A549 (cell line): Measurements from ENCODE around the gene MRPL53. TPM values are rescaled to one million over a fixed set of nuclear protein-coding genes. Genes with fewer than 3 reads are reported as not detected.
"Not testable (repeated sequence)": the region's sequence is repeated elsewhere in the genome, so short reads cannot be mapped to it uniquely, and the experiment has no call there.

ENCODE experiments used
- ATAC-seq, 2 experiments: fragments of 200-7000 bp in 1 of 2; fragments of >200 bp in 1 of 2; cut with Nextera tagmentation in 1 of 2; cut with Tn5 transposase in 1 of 2; 3 replicates each; pipeline versions ENCODE4 v1.8.0 to v1.9.1; 2018 to 2020; ENCODE audit warnings: mild to moderate bottlenecking in 1 of 2, moderate library complexity in 1 of 2
- CTCF ChIA-PET: fragments of 300-600 bp; sonication (Branson Sonifier 250); formaldehyde crosslinking; extraction: SDS; loops from one replicate; lab custom pipeline; 2021; ENCODE audit warnings: antibody characterized with exemption, inconsistent platforms; lab: Yijun Ruan, JAX
- POLR2A ChIA-PET: fragments of 350-600 bp; formaldehyde crosslinking; extraction: SDS; loops from one replicate; lab custom pipeline; 2021; ENCODE audit warnings: antibody characterized with exemption, inconsistent platforms; lab: Yijun Ruan, JAX
- DNase-seq, 2 experiments: peaks; one replicate each; pipeline versions ENCODE4 v3.0.0 to v3.0.0-alpha.2; 2011 to 2016; ENCODE audit warnings: low read depth in 1 of 2, low spot score in 1 of 2
- FAIRE-seq: peaks from 2 replicates; lab custom pipeline; 2011; peaks lifted over from hg19 to GRCh38; lab: Jason Lieb, UNC
- H3K27ac ChIP-seq, 2 experiments: fragments of >200 bp; sonication (Bioruptor Twin); formaldehyde crosslinking; 3 replicates each; pipeline ENCODE4 v1.5.1; 2016 to 2017
- H3K4me1 ChIP-seq: fragments of >200 bp; sonication (Bioruptor Twin); formaldehyde crosslinking; 3 replicates; pipeline ENCODE4 v1.6.1; 2016
- H3K4me2 ChIP-seq: fragments of >200 bp; sonication (Bioruptor Twin); formaldehyde crosslinking; 3 replicates; pipeline ENCODE4 v1.6.1; 2016
- H3K4me3 ChIP-seq: fragments of >200 bp; sonication (Bioruptor Twin); formaldehyde crosslinking; 3 replicates; pipeline ENCODE4 v1.5.1; 2016
- H3K9me3 ChIP-seq: fragments of >200 bp; sonication (Bioruptor Twin); formaldehyde crosslinking; 3 replicates; pipeline ENCODE4 v1.6.1; 2016
- CEBPB ChIP-seq, 2 experiments: fragments of >200 bp in 1 of 2; sonication (Bioruptor Twin) in 1 of 2; formaldehyde crosslinking in 1 of 2; IDR thresholded peaks; 2 replicates each; pipeline ENCODE4 v1.6.1; 2012 to 2016
- EHF ChIP-seq: fragments of 250-450 bp; sonication (Bioruptor Pico); IDR thresholded peaks from 2 replicates; pipeline ENCODE4 v1.5.0; 2020; ENCODE audit warnings: mild to moderate bottlenecking
- EHMT2 ChIP-seq: fragments of 200-600 bp; sonication (generic); IDR thresholded peaks from 2 replicates; pipeline ENCODE4 v1.6.1; 2016; ENCODE audit warnings: antibody characterized with exemption, low read depth, mild to moderate bottlenecking, moderate library complexity
- FOSB ChIP-seq: fragments of 250-450 bp; sonication (Bioruptor Pico); IDR thresholded peaks from 2 replicates; pipeline ENCODE4 v1.5.0; 2020; ENCODE audit warnings: mild to moderate bottlenecking, moderate library complexity
- FOSL2 ChIP-seq, 2 experiments: fragments of 450-650 bp in 1 of 2; fragments of >200 bp in 1 of 2; sonication (Bioruptor Twin) in 1 of 2; formaldehyde crosslinking; IDR thresholded peaks; 2 replicates each; pipeline versions ENCODE4 v1.5.0 to v1.6.1; 2016 to 2020; ENCODE audit warnings: mild to moderate bottlenecking in 1 of 2, moderate library complexity in 1 of 2
- HOXA7 ChIP-seq: fragments of 250-450 bp; sonication (Bioruptor Pico); IDR thresholded peaks from 2 replicates; pipeline ENCODE4 v1.5.0; 2020; ENCODE audit warnings: mild to moderate bottlenecking, moderate library complexity
- HOXB5 ChIP-seq: fragments of 250-450 bp; sonication (Bioruptor Pico); IDR thresholded peaks from 2 replicates; pipeline ENCODE4 v1.5.0; 2020; ENCODE audit warnings: mild to moderate bottlenecking, moderate library complexity
- JUNB ChIP-seq: fragments of >200 bp; sonication (Bioruptor Twin); formaldehyde crosslinking; IDR thresholded peaks from 2 replicates; pipeline ENCODE4 v1.6.1; 2016
- KDM5A ChIP-seq: fragments of 200-600 bp; sonication (generic); IDR thresholded peaks from 2 replicates; pipeline ENCODE4 v1.6.1; 2016; ENCODE audit warnings: antibody characterized with exemption, mild to moderate bottlenecking
- MYC ChIP-seq: IDR thresholded peaks from 2 replicates; pipeline ENCODE4 v1.6.1; 2012; ENCODE audit warnings: mild to moderate bottlenecking, inconsistent platforms, low read length, improper control_type of control experiment, borderline replicate concordance
- NPAS2 ChIP-seq: fragments of 250-450 bp; sonication (Bioruptor Pico); IDR thresholded peaks from 2 replicates; pipeline ENCODE4 v1.8.0; 2022; ENCODE audit warnings: mild to moderate bottlenecking, moderate library complexity, borderline replicate concordance
- NR3C1 ChIP-seq: fragments of >200 bp; sonication (Bioruptor Twin); formaldehyde crosslinking; IDR thresholded peaks from 3 replicates; pipeline ENCODE4 v1.6.1; 2017
- RARB ChIP-seq: fragments of 250-450 bp; sonication (Bioruptor Pico); IDR thresholded peaks from 2 replicates; pipeline ENCODE4 v1.8.0; 2021; ENCODE audit warnings: mild to moderate bottlenecking, moderate library complexity
- RCOR1 ChIP-seq: fragments of 150-350 bp; IDR thresholded peaks from 2 replicates; pipeline ENCODE4 v1.6.1; 2014; ENCODE audit warnings: antibody characterized with exemption, low read length, low read depth
- SREBF2 ChIP-seq: fragments of 450-650 bp; IDR thresholded peaks from 2 replicates; pipeline ENCODE4 v1.6.1; 2014; ENCODE audit warnings: mild to moderate bottlenecking, moderate library complexity
- TFCP2L1 ChIP-seq: fragments of 250-450 bp; sonication (Bioruptor Pico); IDR thresholded peaks from 2 replicates; pipeline ENCODE4 v1.5.0; 2021; ENCODE audit warnings: mild to moderate bottlenecking
- USF2 ChIP-seq: fragments of 450-650 bp; IDR thresholded peaks from 2 replicates; pipeline ENCODE4 v1.6.1; 2014; ENCODE audit warnings: antibody characterized with exemption
- ZC3H11A ChIP-seq: fragments of 450-650 bp; IDR thresholded peaks from 2 replicates; pipeline ENCODE4 v1.6.1; 2014; ENCODE audit warnings: antibody characterized with exemption, mild to moderate bottlenecking
- ZNF302 ChIP-seq: fragments of 250-450 bp; sonication (Bioruptor Pico); IDR thresholded peaks from 2 replicates; pipeline ENCODE4 v1.9.0; 2021; ENCODE audit warnings: inconsistent platforms, mild to moderate bottlenecking, moderate library complexity
- ZSCAN20 ChIP-seq: fragments of 250-450 bp; sonication (Bioruptor Pico); IDR thresholded peaks from 2 replicates; pipeline ENCODE4 v1.8.0; 2022; ENCODE audit warnings: mild to moderate bottlenecking, moderate library complexity
- WGBS: methylation state at CpG from one replicate; pipeline ENCODE4 v1.1.6; 2017; ENCODE audit errors: missing lambda C conversion rate; 5-methylcytosine and 5-hydroxymethylcytosine counted together
- polyA plus RNA-seq, 4 experiments: library from polyadenylated mRNA; depleted of rRNA in 3 of 4; stranded (reverse); fragments of >200 nt; fragmentation: RNase III in 1 of 4; extraction: RNeasy Plus Mini Kit Qiagen cat#74134 plus additional on column Dnase treatment in 1 of 4; gene quantifications; 2 replicates in 3 of 4; 3 replicates in 1 of 4; pipeline ENCODE4 v1.2.3, GENCODE V29; 2011 to 2017
- TF ChIP-seq, protein P1 (sequence below): IDR thresholded peaks from 2 replicates; pipeline ENCODE4 v1.6.1; 2012; ENCODE audit warnings: low read depth, borderline replicate concordance
- TF ChIP-seq, protein P2 (sequence below): fragments of 250-450 bp; sonication (Bioruptor Pico); IDR thresholded peaks from 2 replicates; pipeline ENCODE4 v1.5.0; 2021; ENCODE audit warnings: mild to moderate bottlenecking, moderate library complexity, borderline replicate concordance
- TF ChIP-seq, protein P3 (sequence below): IDR thresholded peaks from 2 replicates; pipeline ENCODE4 v1.6.1; 2012

MRPL53 gene
- polyA plus RNA-seq, 2 of the 4 experiments (the other 2 are of a cell fraction) = 68.8 to 229 TPM

GRCh38 chr2:74489906-74490305, 17.4 kb upstream of the MRPL53 start:
- H3K27ac ChIP-seq = no peak overlapping the region
- CTCF ChIA-PET = interaction anchor here (0.7 to 13.8 kb wide), 7 partner anchors 8 to 157 kb away, joined by 3 to 184 read pairs (median 4); partner anchors contain the start of gene LBX2
- H3K4me3 ChIP-seq = no peak overlapping the region
- DNase-seq (no peak), FAIRE-seq (no peak), ATAC-seq (no peak)
- WGBS = 96% methylated on average over 9 of the region's 9 CpGs
- H3K4me2 ChIP-seq = no peak overlapping the region
- POLR2A ChIA-PET = interaction anchor here (0.9 to 1.7 kb wide), 3 partner anchors 11 to 40 kb away, joined by 4 to 5 read pairs (median 4); partner anchors contain the start of genes AUP1 and HTRA2
- no peaks in the 10 kb centered on the region for H3K9me3 ChIP-seq
- TF ChIP-seq TFCP2L1 (CRISPR knock-in tag) = no peak
- no peak for TF ChIP-seq HOXB5
- TF ChIP-seq, protein P1, sequence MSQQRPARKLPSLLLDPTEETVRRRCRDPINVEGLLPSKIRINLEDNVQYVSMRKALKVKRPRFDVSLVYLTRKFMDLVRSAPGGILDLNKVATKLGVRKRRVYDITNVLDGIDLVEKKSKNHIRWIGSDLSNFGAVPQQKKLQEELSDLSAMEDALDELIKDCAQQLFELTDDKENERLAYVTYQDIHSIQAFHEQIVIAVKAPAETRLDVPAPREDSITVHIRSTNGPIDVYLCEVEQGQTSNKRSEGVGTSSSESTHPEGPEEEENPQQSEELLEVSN = no peak
- TF ChIP-seq RARB (CRISPR knock-in tag) = no peak
- no peak for TF ChIP-seq RCOR1
- no peak for TF ChIP-seq ZC3H11A
- TF ChIP-seq ZSCAN20 (CRISPR knock-in tag) = no peak
- no peaks in the 10 kb centered on the region for H3K4me1 ChIP-seq

DNA sequence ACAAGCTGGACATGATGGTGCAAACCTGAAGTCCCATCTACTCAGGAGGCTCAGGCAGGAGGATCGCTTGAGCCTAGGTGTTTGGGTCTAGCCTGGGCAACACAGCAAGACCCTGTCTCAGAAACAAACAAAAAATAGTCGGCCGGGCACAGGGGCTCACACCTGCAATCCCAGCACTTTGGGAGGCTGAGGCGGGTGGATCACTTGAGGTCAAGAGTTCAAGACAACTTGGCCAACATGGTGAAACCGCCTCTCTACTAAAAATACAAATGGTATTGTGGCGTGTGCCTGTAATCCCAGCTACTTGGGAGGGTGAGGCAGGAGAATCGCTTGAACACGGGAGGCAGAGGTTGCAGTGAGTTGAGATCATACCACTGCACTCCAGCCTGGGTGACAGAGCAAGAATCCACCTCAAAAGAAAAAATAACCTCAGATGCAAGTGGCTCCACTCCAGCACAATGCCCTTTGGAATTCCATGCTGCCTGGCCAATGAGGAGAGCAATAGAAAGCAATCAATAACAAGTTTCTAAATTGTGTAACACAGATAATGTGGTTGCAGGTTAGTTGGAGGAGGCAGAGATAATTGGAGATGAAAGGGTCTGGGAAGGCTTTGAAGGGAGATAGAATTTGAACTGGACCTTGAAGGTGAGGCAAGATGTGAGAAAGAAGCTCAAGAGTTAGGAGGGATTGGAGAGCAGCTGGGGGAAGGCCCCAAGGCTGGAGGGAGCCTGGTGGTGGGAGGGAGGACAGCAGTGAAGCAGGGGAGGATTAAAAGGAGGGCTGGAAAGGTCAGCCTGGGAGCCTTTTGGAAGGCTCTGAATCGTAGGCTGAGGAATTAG, 16.4 kb upstream of the MRPL53 start:
- ChIA-PET CTCF (interaction anchor here (0.6 to 13.8 kb wide), 9 partner anchors 9 to 156 kb away, joined by 3 to 184 read pairs (median 4); partner anchors contain the start of genes INO80B, LBX2 and PCGF1), POLR2A (interaction anchor here (0.9 to 1.7 kb wide), 3 partner anchors 12 to 41 kb away, joined by 4 to 5 read pairs (median 4); partner anchors contain the start of genes AUP1 and HTRA2)
- TF ChIP-seq FOSL2 (IDR thresholded peaks at IDR 0.05) = no peak
- no peak for TF ChIP-seq FOSL2 (CRISPR knock-in tag; IDR thresholded peaks at IDR 0.05)
- no peak for TF ChIP-seq EHF
- Histone ChIP-seq H3K9me3 (no peaks in the 10 kb centered on the region), H3K4me1 (peaks cover 4% of the 10 kb centered on the region; the same call in 2 of the 3 replicates), H3K4me2 (no peak overlapping the region), H3K4me3 (no peak overlapping the region), H3K27ac (no peak overlapping the region)
- ATAC-seq = peak; percentile 56 to 59; a peak in 5 of 6 replicates
- 93% methylated on average over 9 of the region's 9 CpGs for WGBS
- no peak for DNase-seq
- no peak for FAIRE-seq

DNA sequence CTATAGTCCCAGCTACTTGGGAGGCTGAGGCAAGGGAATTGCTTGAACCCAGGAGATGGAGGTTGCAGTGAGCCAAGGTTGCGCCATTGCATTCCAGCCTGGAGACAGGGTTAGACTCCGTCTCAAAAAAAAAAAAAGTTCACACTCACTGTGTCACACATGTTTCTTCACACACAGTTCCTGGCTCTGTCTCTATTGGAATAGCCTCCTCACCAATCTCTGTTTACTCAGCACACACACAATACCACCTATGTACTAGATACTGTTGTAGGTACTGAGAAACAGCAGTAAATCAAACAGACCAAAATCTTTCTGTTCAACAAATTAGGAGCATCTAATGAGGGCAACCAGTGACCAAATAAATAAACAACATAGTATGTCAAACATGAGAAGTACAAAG, 13.7 kb upstream of the MRPL53 start:
- H3K4me1 ChIP-seq = peaks cover 15% of the 10 kb centered on the region
- FAIRE-seq = no peak
- ATAC-seq = no peak
- H3K27ac ChIP-seq = no peak overlapping the region
- no peak overlapping the region for H3K4me3 ChIP-seq
- POLR2A ChIA-PET = no interaction called here
- H3K4me2 ChIP-seq = no peak overlapping the region
- H3K9me3 ChIP-seq = no peaks in the 10 kb centered on the region
- 91% methylated on average over 2 of the region's 2 CpGs for WGBS
- TF ChIP-seq ZC3H11A (no peak), USF2 (no peak), HOXA7 (CRISPR knock-in tag) (no peak), ZSCAN20 (CRISPR knock-in tag) (no peak), KDM5A (no peak), MYC (no peak), RARB (CRISPR knock-in tag) (no peak), NPAS2 (CRISPR knock-in tag) (no peak), FOSB (CRISPR knock-in tag) (no peak), SREBF2 (no peak), ZNF302 (CRISPR knock-in tag) (no peak), JUNB (no peak), CEBPB (IDR thresholded peaks at IDR 0.05) (no peak), NR3C1 (no peak), TFCP2L1 (CRISPR knock-in tag) (no peak), EHMT2 (no peak)
- TF ChIP-seq, protein P2, sequence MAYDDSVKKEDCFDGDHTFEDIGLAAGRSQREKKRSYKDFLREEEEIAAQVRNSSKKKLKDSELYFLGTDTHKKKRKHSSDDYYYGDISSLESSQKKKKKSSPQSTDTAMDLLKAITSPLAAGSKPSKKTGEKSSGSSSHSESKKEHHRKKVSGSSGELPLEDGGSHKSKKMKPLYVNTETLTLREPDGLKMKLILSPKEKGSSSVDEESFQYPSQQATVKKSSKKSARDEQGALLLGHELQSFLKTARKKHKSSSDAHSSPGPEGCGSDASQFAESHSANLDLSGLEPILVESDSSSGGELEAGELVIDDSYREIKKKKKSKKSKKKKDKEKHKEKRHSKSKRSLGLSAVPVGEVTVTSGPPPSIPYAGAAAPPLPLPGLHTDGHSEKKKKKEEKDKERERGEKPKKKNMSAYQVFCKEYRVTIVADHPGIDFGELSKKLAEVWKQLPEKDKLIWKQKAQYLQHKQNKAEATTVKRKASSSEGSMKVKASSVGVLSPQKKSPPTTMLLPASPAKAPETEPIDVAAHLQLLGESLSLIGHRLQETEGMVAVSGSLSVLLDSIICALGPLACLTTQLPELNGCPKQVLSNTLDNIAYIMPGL (CRISPR knock-in tag) = no peak
- TF ChIP-seq, protein P3, sequence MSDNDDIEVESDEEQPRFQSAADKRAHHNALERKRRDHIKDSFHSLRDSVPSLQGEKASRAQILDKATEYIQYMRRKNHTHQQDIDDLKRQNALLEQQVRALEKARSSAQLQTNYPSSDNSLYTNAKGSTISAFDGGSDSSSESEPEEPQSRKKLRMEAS = no peak
- no peak for DNase-seq
- CTCF ChIA-PET = interaction anchor here (8.2 to 13.8 kb wide), 2 partner anchors 12 to 101 kb away, joined by 152 to 184 read pairs; partner anchors contain the start of gene LBX2

DNA sequence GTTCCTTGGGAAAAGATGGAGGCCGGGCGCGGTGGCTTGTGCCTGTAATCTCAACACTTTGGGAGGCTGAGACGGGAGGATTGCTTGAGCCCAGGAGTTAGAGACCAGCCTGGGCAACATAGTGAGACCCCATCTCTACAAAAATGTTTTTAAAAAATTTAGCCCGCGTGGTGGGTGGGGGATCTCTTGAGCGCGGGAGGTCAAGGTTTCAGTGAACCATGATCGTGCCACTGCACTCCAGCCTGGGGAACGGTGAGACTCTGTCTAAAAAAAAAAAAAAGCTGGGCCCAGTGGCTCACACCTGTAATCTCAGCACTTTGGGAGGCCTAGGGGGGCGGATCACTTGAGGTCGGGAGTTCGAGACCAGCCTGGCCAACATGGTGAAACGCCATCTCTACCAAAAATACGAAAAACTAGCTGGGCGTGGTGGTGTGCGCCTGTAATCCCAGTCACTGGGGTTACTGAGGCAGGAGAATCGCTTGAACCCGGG, 11.2 kb upstream of the MRPL53 start:
- Histone ChIP-seq H3K4me2 (peak overlapping the region; percentile 83), H3K4me3 (peak overlapping the region; percentile 70), H3K27ac (peak overlapping the region; percentile 85 to 97), H3K4me1 (peaks cover 20% of the 10 kb centered on the region)
- not testable (repeated sequence) for ATAC-seq, H3K9me3 ChIP-seq, DNase-seq, FAIRE-seq
- WGBS = 70% methylated on average over 19 of the region's 19 CpGs
- ChIA-PET CTCF (interaction anchor here (0.6 to 13.8 kb wide), 24 partner anchors 10 to 126 kb away, joined by 3 to 184 read pairs (median 8); partner anchors contain the start of genes AUP1, DQX1, HTRA2 and INO80B), POLR2A (interaction anchor here (0.8 to 3.1 kb wide), 10 partner anchors 11 to 107 kb away, joined by 3 to 28 read pairs (median 8); partner anchors contain the start of genes INO80B, MRPL53, PCGF1 and WBP1)
